ENCODE results near the gene BBC3.
"Not testable (repeated sequence)": the region's sequence is repeated elsewhere in the genome, so short reads cannot be mapped to it uniquely, and the experiment has no call there.

Gene BBC3, protein sequence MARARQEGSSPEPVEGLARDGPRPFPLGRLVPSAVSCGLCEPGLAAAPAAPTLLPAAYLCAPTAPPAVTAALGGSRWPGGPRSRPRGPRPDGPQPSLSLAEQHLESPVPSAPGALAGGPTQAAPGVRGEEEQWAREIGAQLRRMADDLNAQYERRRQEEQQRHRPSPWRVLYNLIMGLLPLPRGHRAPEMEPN

DNA sequence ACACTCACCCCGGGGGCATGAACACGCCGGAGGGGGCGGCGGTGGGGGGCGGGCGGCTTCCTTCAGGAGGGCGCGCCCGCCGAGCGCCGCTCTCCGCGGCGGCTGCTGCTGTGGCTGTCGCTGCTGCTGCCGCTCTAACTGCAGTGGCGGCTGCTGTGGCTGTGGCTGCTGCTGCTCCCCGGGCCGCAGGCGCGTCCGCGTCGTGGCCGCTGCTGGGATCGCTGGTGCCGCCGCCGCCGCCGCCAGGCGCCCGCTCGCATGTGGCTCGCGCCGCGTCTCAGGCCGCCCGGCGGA, at the start of gene BBC3:
BBC3 (minus strand) TSS at position 279 of the 294 bp plus-strand sequence. CDS start 2,768 bp downstream, outside the sequence.
- no peak for DNase-seq (ENCODE audit: low read depth)

DNA sequence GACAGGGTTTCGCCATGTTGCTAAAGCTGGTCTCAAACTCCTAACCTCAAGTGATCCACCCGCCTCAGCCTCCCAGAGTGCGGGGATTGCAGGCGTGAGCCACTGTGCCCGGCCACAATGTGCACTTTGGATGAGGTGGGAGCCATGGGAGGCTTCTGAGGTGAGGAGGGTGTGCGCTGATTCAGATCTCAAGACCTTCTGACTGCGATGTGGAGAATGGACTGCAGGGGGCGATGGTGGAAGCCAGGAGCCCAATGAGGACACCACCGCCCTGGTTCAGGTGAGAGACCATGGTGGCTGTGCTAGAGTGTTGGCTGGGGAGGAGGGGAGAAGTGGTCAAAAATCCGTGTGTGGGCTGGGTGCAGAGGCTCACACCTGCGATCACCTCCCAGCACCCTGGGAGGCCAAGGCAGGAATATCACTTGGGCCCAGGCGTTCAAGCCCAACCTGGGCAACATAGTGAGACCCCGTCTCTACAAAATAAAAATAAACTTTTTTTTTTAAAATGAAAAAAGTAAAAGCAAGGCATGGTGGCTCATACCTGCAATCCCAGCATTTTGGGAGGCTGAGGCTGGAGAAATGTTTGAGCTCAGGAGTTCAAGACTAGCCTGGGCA, 49.3 kb upstream of the BBC3 start:
- DNase-seq (ENCODE audit: low read depth) = no peak

DNA sequence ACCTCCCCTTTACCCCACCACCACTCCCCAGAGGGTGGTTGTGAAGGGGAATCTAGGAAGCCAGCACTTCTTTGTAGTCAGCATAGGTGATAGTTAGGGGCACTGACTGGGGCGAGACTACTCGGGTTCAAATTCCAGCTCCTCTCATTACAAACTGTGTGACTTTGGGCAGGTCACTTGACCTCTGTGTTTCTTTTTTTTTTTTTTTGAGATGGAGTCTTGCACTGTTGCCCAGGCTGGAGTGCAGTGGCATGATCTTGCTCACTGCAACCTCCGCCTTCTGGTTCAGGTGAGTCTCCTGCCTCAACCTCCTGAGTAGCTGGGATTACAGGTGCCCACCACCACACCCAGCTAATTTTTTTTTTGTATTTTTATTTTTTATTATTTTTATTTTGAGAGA, 45.5 kb upstream of the BBC3 start:
- DNase-seq (ENCODE audit: low read depth) = not testable (repeated sequence)

DNA sequence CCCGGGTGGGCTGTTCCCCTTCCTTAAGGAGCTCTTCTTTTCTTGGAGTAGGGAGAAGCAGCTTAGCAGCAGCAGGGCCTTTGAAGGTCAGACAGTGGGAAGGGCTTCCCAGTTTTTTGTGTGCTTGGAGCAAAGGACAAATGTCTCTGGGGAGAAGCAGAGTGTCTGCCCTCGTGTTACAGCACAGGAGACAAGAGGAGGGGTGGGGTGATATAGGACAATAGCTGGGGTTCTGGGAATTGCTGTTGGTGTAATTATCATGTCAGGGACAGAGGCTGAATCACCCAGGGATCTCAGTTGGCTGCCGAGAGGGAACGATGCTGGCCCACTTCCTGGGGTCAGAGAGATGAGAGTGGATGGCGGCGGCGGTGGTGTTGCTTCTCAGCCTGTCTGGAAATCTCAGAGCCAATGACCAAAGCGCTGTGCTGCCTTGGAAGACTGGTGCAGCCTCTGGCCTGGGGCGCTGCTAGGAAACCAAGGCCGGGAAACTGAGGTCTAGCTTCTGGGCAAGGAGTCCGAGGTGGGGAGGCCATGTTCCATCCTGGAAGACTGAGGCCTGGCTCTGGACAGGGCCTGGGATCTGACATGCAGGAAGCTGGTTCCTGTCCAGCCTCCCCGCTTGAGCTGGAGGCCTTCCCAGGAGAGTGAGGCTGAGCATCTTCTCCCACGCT, 44.9 kb upstream of the BBC3 start:
- no peak for DNase-seq (ENCODE audit: low read depth)

DNA sequence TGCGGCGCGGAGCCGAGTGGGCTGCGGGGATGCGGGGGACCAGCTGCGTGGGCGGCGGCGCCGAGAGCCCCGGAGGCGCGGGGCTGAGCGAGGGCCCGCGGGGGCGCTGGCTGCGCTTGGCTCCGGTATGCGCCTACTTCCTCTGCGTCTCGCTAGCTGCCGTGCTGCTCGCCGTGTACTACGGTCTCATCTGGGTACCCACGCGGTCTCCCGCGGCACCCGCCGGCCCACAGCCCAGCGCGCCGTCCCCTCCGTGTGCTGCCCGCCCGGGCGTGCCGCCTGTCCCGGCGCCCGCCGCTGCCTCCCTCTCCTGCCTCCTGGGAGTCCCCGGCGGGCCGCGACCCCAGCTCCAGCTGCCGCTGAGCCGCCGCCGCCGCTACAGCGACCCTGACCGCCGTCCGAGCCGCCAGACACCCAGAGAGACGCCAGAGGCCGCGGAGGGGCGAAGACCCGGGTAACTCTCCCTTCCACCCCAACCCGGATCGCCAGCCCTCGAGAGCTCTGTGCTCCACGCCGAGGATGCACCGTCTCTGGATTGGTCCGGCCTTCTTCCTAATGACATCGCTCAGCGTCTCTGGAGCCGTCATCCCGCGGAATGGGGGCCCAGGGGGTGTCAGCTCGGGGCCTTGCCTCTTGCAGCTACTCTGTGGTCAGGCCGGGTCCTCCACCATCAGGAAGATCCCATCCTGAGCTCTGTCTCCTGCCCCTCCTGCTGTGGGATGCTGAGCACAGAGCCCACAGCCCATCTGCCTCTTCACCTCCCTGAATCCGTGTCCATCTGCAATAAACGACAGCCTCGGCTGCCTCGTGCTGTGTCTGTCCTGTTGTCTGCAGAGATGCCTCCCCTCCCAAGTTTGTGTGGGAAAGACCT, 44.1 kb upstream of the BBC3 start:
- no peak for DNase-seq (ENCODE audit: low read depth)

DNA sequence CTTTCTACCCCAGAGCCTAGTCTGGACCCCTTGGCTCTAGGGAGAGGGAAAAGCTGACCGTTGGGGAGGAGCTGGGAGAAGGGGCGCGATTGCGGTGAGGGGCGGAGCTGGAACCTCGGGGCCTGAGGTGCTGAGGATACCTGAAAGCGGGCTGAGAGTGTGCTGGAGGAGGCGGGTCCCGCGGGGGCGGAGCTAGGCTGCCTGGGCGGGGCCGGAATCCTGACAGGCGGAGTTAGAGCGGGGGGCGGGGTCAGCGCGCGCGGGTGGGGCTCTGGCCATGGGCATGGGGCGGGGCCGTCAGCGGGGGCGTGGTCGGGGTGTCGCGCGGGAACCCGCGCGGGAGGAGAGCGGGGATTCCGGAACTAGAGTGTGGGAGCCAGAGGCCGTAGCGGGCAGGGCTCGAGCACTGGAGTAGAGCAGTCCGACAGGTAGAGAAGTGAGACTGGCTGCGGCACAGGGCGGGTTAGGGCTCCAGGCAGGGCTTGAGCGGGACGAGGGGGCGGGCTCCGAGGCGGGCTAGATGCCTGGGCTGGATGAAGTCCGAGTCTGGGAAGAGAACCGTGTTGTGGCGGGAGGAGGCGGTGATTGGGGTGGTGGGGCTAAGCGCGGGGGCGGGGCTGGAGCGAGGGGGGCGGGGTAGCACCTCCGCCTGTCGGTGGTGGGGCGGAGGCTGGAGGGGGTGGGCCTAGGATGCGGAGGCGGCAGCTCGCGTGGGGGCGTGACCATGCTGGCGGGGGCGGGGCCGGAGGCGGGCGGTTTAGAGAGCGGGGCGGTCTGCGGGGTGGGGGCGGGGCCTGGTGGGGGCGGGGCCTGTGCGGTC, 43.3 kb upstream of the BBC3 start, which contains the start of gene INAFM1:
INAFM1 (plus strand) TSS at position 815 of the 820 bp plus-strand sequence. CDS start 35 bp downstream, outside the sequence.
- peak; percentile 99 for DNase-seq (ENCODE audit: low read depth)

DNA sequence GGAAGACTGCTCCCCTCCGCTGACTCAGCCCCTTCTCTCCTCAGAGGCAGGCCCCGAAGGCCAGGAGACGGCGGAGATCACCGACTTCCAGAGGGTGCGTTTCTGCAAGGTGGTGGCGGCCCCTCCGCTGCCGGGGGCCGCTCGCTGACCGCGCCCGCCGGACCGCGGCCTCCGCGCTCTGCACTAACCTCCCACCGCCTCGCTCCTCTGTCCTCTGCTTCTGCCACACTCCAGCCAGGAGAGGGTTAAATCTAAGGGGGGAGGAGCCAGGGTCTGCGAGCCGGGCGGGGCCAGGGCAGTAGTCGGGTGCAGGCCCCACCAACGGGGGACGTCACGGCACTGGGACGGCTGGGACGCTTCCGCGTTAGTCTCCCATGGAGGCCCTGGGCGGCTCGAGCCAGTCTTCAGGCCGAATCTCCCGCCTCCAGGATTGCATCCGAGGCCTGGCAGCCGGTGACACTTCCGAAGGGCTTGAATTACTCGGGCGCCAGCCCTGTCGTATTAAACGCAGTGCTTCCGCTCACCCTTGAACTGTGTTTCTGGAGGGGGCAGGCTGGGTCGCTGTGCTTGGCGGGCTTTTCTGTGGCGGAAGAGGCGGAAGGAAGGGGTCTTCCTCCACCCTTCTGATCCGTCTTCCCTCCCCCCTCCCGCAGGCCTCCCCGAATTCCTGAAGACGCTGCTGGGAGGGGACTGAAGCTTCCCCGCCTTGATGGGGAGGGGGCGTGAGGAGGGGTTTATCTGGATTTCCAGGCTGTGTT, 42.5 kb upstream of the BBC3 start:
- DNase-seq (ENCODE audit: low read depth) = peak; percentile 81

DNA sequence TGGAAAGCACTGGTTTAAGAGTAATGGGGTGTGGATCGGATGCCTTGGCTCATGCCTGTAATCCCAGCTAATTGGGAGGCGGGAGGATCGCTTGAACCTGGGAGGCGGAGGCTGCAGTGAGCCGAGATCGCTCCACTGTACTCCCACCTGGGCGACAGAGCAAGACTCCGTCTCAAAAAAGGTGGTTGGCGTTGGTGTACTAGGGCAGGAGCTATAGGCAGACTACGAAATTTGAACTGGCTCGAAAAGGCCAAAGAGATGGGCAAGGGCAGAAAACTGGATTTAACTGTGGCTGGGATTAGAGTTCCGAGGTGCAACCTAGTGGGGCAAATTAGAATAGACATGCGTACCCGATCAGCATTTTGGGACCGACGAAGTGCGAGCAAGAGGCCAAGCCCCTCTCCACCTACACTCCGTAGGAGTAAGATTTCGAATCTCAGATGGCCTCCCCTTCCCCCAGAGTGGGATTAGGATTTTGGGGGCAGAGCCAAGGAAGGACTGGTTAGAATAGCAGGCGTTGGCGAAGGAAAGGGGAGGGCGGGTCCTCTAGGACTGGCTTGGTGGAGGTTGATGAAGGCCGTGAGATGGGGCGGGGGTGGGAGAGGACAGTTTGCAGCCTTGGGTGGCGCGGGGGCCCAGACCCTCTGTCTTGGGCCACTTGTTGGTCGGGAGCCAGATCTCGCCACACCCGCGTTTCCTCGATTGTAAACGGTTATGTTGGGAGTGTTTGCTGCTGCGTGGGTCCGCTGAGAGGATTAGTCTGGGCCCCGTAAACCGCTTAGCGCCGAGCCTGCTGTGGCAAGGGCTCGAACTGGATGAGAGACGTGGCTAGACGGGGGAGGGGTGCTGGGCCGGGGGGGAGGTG, 41.7 kb upstream of the BBC3 start:
- no peak for DNase-seq (ENCODE audit: low read depth)

DNA sequence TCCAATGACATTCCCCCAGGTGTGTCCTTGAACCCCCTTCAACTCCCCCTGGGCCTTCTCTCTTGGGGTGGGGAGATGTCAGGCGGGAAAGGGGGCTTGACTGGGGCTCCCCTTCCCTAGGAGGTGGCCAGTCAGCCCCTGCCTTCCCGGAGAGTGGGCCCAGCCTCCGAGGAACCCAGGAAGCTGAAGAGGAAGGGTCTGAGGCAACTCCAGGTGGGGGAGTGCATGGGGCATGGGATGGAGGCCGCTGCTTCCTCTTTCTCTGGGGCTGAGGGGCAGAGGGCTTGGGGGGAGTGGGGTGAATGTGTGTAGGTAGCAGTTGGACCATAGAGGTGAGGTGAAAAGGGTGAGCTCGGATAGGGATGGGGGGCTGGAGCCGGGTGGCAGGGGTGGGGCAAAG, 41.0 kb upstream of the BBC3 start:
- no peak for DNase-seq (ENCODE audit: low read depth)

DNA sequence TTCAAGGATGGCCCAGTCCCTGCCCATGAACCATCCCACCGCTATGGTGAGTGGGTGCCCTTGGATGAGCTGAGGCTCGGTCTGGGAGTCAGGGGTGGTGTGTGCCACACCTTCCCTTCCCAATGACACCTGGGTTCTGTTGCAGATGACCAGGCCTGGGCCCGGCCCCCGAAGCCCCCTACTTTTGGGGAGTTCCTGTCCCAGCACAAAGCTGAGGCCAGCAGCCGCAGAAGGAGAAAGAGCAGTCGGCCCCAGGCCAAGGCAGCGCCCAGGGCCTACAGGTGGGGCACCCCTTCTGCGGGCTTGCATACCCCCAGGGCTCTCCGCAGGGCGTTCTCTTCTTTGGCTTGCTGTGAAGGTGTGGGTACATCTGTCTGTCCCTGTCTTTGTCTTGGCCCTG, 39.4 kb upstream of the BBC3 start:
- DNase-seq (ENCODE audit: low read depth) = no peak

DNA sequence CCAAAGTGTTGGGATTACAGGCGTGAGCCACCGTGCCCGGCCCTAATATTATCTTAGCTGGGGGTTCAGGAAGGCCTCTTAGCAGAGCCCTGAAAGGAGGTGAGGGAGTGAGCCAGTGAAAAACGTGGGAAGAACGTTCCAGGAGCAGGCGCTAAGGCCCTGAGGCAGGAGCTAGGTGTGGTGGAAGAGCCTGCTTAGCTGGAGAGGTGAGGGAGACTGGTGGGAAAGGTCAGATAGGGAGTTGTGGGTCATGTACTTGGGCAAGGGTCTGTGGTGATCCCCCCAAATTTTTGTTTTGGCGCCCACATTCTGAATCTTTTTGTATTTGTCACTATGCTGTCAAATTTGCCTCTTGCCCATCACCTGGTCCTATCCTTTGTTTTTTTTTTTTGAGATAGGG, 38.6 kb upstream of the BBC3 start:
- DNase-seq (ENCODE audit: low read depth) = no peak

DNA sequence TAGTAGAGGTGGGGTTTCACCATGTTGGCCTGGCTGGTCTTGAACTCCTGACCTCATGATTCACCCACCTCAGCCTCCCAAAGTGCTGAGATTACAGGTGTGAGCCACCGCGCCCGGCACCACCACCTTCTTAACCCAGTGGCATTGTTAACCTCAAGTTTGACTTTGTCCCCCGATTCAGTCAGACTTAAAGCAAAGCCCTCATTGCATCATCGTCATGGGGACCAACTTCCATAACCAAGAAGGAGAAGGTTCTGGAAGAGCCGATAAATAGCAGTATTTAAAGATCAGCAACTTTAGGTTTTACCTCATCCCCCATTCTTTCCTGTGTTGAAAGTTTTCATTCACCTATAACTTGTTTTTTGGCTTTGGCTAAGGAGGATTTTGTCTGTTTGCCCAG, 37.0 kb upstream of the BBC3 start:
- DNase-seq (ENCODE audit: low read depth) = no peak

DNA sequence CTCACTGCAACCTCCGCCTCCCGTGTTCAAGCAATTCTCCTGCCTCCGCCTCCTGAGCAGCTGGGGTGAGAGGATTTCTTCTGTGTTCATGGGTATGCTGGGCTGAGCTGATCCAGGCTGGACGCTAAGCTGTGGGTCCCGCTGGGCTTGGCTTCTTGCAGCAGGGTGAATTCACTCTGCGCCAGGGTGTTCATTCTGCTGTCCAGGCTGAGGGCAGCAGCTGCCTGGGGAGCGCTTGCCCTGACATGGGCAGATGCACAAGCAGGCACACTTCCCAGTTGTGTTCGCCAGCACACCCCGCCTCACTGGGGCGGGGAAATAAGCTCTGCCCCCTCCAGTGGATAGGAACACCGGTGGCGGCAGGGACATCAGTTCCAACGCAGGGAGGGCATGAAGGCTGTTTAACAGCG, 36.4 kb upstream of the BBC3 start:
- DNase-seq (ENCODE audit: low read depth) = no peak

DNA sequence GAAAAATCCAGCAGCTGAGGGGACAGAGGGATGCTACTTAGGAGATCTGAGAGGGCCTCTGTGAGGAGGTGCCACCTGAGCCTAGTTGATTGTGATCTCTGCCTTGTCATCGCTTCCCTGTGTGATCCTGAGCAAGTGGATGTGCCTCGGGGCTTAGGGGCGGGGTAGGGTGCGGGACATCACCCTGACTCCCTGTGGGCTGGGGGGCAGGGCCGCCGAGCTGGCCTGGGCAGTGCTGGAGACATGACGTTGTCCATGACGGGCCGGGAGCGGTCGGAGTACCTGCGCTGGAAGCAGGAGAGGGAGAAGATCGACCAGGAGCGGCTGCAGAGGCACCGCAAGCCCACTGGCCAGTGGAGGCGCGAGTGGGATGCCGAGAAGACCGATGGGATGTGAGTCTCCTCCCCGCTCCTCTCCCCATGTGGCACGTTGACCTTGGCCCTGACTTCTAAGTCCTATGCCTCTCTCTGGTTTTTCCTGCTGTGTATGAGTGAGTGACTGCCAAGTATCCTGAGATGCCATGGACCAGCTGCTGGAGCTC, 35.5 kb upstream of the BBC3 start:
- DNase-seq (ENCODE audit: low read depth) = no peak

DNA sequence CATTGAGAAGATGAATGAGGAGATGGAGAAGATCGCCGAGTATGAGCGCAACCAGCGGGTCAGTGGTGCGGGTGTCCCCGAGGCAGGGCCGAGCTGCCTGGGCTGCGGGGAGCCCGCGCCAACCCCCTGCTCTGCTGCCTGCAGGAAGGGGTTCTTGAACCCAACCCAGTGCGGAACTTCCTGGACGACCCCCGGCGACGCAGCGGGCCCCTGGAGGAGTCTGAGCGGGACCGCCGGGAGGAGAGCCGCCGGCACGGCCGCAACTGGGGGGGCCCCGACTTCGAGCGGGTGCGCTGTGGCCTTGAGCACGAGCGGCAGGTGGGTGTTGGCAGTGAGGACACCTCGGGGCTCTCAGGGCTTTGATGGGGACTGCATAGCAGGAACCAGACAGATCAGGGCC, 33.6 kb upstream of the BBC3 start:
- DNase-seq (ENCODE audit: low read depth) = no peak

DNA sequence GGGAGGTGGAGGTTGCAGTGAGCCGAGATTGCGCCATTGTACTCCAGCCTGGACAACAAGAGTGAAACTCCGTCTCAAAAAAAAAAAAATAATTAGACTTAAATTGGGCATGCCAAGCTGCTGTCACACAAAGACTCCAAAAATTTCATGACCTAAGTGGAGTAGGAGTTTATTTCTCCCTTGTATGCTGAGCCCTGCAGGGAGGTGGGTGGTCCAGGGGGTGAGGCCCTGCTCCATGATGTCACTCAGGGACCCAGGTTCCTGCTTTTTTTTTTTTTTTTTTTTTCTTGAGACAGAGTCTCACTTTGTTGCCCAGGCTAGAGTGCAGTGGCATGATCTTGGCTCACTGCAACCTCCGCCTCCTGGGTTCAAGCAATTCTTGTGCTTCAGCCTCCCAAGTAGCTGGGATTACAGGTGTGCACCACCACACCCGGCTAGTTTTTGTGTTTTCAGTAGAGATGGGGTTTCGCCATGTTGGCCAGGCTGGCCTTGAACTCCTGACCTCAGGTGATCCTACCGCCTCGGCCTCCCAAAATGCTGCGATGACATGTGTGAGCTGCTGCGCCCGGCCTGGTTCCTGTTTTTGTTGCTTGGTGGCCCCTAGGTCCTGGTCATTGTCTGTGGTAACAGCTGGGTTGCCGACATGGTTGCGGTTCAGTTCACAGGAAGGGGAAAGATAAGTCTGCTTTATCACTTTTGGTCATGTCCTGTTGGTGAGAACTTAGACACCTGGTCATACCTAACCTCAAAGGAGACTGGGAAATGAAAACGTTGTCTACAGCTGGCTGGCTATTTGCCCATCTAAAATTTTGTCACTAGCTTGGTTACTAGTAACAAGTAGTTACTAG, 31.2 kb upstream of the BBC3 start:
- DNase-seq (ENCODE audit: low read depth) = not testable (repeated sequence)

DNA sequence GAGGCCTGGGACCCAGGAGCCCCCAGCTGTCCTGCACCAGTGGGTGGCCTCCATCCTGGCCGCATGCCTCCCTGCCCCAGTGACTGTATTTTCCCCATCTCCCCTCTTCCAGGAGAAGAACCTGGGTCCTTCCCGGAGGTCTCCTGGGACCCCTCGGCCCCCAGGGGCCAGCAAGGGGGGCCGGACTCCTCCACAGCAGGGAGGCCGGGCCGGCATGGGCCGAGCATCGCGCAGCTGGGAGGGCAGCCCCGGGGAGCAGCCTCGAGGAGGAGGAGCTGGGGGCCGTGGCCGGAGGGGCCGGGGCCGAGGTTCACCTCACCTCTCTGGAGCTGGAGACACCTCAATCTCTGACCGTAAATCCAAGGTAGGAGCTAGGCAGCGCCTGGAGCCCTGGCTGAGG, 29.5 kb upstream of the BBC3 start:
- DNase-seq (ENCODE audit: low read depth) = no peak

DNA sequence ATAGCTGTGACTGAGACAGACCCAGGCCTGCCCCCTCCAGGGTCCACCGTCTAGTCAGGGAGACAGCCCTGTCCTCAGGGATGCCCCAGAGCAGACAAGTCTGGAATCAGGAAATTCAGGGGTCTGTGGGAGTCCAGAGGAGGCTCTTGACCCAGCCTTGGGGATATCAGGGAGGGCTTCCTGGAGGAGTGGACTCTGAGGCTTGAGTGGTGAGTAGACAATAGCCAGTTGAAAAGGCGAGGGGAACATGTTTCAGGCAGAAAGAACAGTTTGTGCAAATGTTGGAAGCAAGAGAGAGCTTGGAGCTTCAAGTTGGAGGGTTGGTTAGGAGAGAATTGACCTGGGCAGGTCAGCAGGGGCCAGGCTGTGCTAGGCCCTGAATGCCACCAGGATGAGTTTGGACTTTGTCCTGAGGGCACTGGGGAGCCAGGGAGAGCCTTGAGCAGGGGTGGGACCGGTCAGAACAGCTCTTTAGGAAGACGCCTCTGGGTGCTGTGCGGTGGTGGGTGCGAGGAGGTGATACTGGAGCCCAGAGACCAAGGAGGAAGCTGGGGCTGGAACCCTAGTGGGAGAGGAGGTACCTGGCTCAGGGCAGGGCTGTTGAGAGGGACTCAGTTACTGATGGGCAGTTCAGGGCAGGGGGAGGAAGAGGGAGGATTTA, 28.0 kb upstream of the BBC3 start:
- no peak for DNase-seq (ENCODE audit: low read depth)

Measured in stimulated activated CD8-positive, alpha-beta memory T cell treated with anti-CD3 and anti-CD28 coated beads, Interleukin-12 subunit alpha, Interleukin-12 subunit beta, amount 100 ng/mL, for 4 hours (primary cell).